Measurements from ENCODE around the gene PTPRJ.
A peak's percentile ranks its signal among the peaks of the same experiment; 100 is the strongest.

The PTPRJ gene

DNA sequence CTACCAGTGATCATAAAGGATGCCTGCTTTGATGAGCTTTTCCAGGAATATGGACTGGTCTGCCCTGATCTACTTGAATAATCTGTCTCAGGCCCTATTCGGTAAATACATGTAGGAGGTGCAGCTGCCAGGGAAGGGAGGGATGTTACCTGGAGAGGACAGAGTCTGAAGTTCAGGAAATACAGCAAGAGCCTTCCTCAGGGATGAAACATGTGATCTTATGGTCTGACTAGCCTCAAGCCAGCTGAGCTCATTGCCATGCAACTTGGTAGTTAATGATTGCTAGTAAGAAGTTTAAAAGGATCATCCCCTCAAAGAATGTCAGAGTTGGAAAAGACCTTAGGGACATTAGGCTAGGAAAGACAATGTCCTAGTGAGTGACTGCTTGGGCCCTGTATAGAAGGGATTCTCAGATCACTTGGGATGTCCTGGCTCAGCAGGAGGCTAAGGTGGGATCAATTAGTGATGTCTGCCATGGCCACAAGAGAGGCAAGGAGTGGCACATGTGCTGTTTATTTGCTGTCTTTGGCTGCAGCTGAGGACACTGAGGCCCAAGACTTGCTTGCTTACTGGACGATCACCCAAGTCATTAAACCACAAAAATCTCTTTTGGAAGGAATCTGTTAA lies 18.5 kb downstream of the PTPRJ start:
- Histone ChIP-seq H3K36me3 (ENCODE audit: control insufficient read depth, insufficient read depth, low read length, severe bottlenecking) (no peaks in the 10 kb centered on the region), H3K9me3 (ENCODE audit: control insufficient read depth, low read length) (no peaks in the 10 kb centered on the region), H3K9ac (ENCODE audit: low read length) (no peak overlapping the region), H3K27me3 (replicated peaks; ENCODE audit: control insufficient read depth, insufficient read depth, low read length) (no peaks in the 10 kb centered on the region), H3K4me3 (ENCODE audit: low read length) (no peak overlapping the region), H3K4me1 (ENCODE audit: control insufficient read depth, insufficient read depth, low read length) (peaks cover 13% of the 10 kb centered on the region)
- DNase-seq (ENCODE audit: low read depth): no peak

- H3K4me1 ChIP-seq (ENCODE audit: control insufficient read depth, insufficient read depth, low read length): peaks cover 27% of the 10 kb centered on the region
- DNase-seq (ENCODE audit: low read depth): no peak
- H3K9ac ChIP-seq (ENCODE audit: low read length): no peak overlapping the region
- H3K9me3 ChIP-seq (ENCODE audit: control insufficient read depth, low read length): no peaks in the 10 kb centered on the region
- H3K4me3 ChIP-seq (ENCODE audit: low read length): no peak overlapping the region
- H3K36me3 ChIP-seq (ENCODE audit: control insufficient read depth, insufficient read depth, low read length, severe bottlenecking): no peaks in the 10 kb centered on the region
- no peaks in the 10 kb centered on the region for H3K27me3 ChIP-seq (replicated peaks; ENCODE audit: control insufficient read depth, insufficient read depth, low read length)
Observed at GRCh38 chr11:48000432-48000831, 20.1 kb downstream of the PTPRJ start.

DNA sequence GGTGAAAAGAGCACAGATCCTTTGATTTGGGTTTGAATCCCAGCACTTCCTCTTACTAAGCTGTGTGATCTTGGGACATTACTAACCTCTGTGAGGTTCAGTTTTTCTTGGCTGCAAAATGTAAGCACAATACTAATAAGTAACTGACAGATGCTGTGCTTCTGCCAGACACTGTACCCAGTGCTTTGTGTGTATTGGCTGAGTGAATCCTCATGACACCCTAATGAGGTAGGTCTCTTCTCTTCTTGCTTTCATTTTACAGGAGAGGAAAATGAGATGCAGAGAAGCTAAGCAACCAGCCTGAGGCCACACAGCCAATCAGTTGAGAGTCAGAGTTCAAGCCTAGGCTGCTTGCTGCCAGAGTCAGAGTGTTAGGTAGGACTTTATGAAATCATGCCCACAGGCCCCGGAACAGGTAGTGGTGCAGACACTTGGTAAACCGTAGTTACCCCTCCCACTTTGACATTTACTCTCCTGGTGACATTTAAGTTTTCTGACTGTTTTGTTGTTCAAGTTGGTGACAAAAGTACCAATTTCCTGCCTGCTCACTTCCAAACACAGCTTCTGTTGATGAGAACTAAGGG lies 21.2 kb downstream of the PTPRJ start:
- no peaks in the 10 kb centered on the region for H3K36me3 ChIP-seq (ENCODE audit: control insufficient read depth, insufficient read depth, low read length, severe bottlenecking)
- H3K9ac ChIP-seq (ENCODE audit: low read length): no peak overlapping the region
- no peaks in the 10 kb centered on the region for H3K9me3 ChIP-seq (ENCODE audit: control insufficient read depth, low read length)
- DNase-seq (ENCODE audit: low read depth): peak; percentile 57
- H3K4me3 ChIP-seq (ENCODE audit: low read length): no peak overlapping the region
- H3K4me1 ChIP-seq (ENCODE audit: control insufficient read depth, insufficient read depth, low read length): peaks cover 38% of the 10 kb centered on the region
- H3K27me3 ChIP-seq (replicated peaks; ENCODE audit: control insufficient read depth, insufficient read depth, low read length): no peaks in the 10 kb centered on the region

DNA sequence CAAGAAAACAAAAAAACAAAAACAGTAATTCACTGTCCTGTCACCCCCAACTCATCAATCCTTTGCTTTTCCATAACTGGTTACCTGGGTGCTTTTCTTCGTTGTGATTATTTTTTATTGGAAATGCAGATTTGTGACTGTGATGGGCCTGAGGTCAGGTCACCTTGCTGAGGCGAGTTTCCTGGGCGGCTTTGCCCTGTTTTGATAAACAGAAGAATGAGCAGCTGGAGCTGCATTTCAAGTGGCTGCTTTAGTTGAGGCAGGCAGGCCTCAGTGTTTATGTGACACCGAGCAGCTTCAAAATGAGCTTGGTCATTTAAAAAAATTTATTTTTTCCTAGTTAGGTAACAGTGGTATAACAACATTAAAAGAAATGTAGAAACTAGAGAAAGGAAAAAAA lies 22.2 kb downstream of the PTPRJ start:
- H3K9ac ChIP-seq (ENCODE audit: low read length): no peak overlapping the region
- H3K27me3 ChIP-seq (replicated peaks; ENCODE audit: control insufficient read depth, insufficient read depth, low read length): no peaks in the 10 kb centered on the region
- no peaks in the 10 kb centered on the region for H3K36me3 ChIP-seq (ENCODE audit: control insufficient read depth, insufficient read depth, low read length, severe bottlenecking)
- no peak overlapping the region for H3K4me3 ChIP-seq (ENCODE audit: low read length)
- H3K4me1 ChIP-seq (ENCODE audit: control insufficient read depth, insufficient read depth, low read length): peaks cover 44% of the 10 kb centered on the region
- no peaks in the 10 kb centered on the region for H3K9me3 ChIP-seq (ENCODE audit: control insufficient read depth, low read length)
- DNase-seq (ENCODE audit: low read depth): no peak

DNA sequence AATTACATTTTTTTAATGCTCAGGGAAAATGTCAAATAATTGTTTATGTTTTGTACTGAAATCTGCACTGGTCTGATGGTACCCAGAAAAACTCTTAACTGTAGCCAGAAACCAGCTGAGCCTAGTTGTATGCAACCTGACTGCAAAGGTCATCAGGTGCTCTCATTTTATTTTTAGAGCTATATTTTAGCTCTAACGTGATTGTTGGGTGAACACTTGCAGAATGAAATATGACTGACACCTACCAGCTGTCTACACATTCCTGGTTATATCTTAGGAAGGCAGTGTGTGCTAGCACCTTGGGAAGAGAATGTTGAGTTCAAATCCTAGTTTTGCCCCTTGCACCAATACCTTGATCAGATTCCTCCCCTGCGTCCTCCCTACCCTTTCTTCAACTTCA lies 23.6 kb downstream of the PTPRJ start:
- Histone ChIP-seq H3K36me3 (ENCODE audit: control insufficient read depth, insufficient read depth, low read length, severe bottlenecking) (no peaks in the 10 kb centered on the region), H3K4me1 (ENCODE audit: control insufficient read depth, insufficient read depth, low read length) (peaks cover 47% of the 10 kb centered on the region), H3K9me3 (ENCODE audit: control insufficient read depth, low read length) (no peaks in the 10 kb centered on the region), H3K27me3 (replicated peaks; ENCODE audit: control insufficient read depth, insufficient read depth, low read length) (no peaks in the 10 kb centered on the region), H3K4me3 (ENCODE audit: low read length) (no peak overlapping the region), H3K9ac (ENCODE audit: low read length) (no peak overlapping the region)
- no peak for DNase-seq (ENCODE audit: low read depth)

GRCh38 chr11:48004456-48004855 lies 24.1 kb downstream of the PTPRJ start:
- Histone ChIP-seq H3K4me1 (ENCODE audit: control insufficient read depth, insufficient read depth, low read length) (peaks cover 44% of the 10 kb centered on the region), H3K9ac (ENCODE audit: low read length) (no peak overlapping the region), H3K27me3 (replicated peaks; ENCODE audit: control insufficient read depth, insufficient read depth, low read length) (no peaks in the 10 kb centered on the region), H3K4me3 (ENCODE audit: low read length) (no peak overlapping the region), H3K36me3 (ENCODE audit: control insufficient read depth, insufficient read depth, low read length, severe bottlenecking) (no peaks in the 10 kb centered on the region), H3K9me3 (ENCODE audit: control insufficient read depth, low read length) (no peaks in the 10 kb centered on the region)
- no peak for DNase-seq (ENCODE audit: low read depth)

GRCh38 chr11:48005136-48005535 lies 24.8 kb downstream of the PTPRJ start:
- no peaks in the 10 kb centered on the region for H3K36me3 ChIP-seq (ENCODE audit: control insufficient read depth, insufficient read depth, low read length, severe bottlenecking)
- no peaks in the 10 kb centered on the region for H3K27me3 ChIP-seq (replicated peaks; ENCODE audit: control insufficient read depth, insufficient read depth, low read length)
- no peak overlapping the region for H3K4me3 ChIP-seq (ENCODE audit: low read length)
- peaks cover 44% of the 10 kb centered on the region for H3K4me1 ChIP-seq (ENCODE audit: control insufficient read depth, insufficient read depth, low read length)
- no peak overlapping the region for H3K9ac ChIP-seq (ENCODE audit: low read length)
- DNase-seq (ENCODE audit: low read depth): peak; percentile 62
- H3K9me3 ChIP-seq (ENCODE audit: control insufficient read depth, low read length): no peaks in the 10 kb centered on the region

GRCh38 chr11:48005831-48006270 lies 25.5 kb downstream of the PTPRJ start:
- no peak overlapping the region for H3K4me3 ChIP-seq (ENCODE audit: low read length)
- no peak for DNase-seq (ENCODE audit: low read depth)
- no peaks in the 10 kb centered on the region for H3K9me3 ChIP-seq (ENCODE audit: control insufficient read depth, low read length)
- peaks cover 44% of the 10 kb centered on the region for H3K4me1 ChIP-seq (ENCODE audit: control insufficient read depth, insufficient read depth, low read length)
- H3K9ac ChIP-seq (ENCODE audit: low read length): no peak overlapping the region
- H3K27me3 ChIP-seq (replicated peaks; ENCODE audit: control insufficient read depth, insufficient read depth, low read length): no peaks in the 10 kb centered on the region
- H3K36me3 ChIP-seq (ENCODE audit: control insufficient read depth, insufficient read depth, low read length, severe bottlenecking): no peaks in the 10 kb centered on the region

GRCh38 chr11:48006301-48006992 lies 26.1 kb downstream of the PTPRJ start:
- H3K36me3 ChIP-seq (ENCODE audit: control insufficient read depth, insufficient read depth, low read length, severe bottlenecking): no peaks in the 10 kb centered on the region
- H3K4me1 ChIP-seq (ENCODE audit: control insufficient read depth, insufficient read depth, low read length): peaks cover 39% of the 10 kb centered on the region
- peak; percentile 62 for DNase-seq (ENCODE audit: low read depth)
- H3K4me3 ChIP-seq (ENCODE audit: low read length): no peak overlapping the region
- H3K9ac ChIP-seq (ENCODE audit: low read length): peak overlapping the region; percentile 3
- H3K9me3 ChIP-seq (ENCODE audit: control insufficient read depth, low read length): no peaks in the 10 kb centered on the region
- H3K27me3 ChIP-seq (replicated peaks; ENCODE audit: control insufficient read depth, insufficient read depth, low read length): no peaks in the 10 kb centered on the region

DNA sequence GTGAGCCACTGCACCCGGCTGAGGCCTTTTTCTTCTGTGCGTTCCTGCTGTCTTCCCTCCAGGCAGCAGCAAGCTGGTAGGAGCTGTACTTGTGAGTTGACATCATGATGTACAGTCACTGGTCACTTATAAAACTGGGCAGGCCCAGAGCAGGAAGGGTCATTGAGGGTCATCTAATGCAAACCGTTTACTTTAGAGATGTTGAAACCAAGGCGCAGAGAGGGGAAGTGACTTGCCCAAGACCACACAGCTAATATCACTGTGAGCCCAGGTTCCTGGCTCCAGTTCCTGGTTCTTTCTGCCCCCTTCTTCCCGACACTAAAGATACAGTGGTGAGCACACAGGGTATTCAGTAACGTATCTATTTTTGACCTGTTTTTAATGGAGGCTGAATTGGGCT lies 27.3 kb downstream of the PTPRJ start:
- H3K36me3 ChIP-seq (ENCODE audit: control insufficient read depth, insufficient read depth, low read length, severe bottlenecking): no peaks in the 10 kb centered on the region
- H3K9me3 ChIP-seq (ENCODE audit: control insufficient read depth, low read length): no peaks in the 10 kb centered on the region
- DNase-seq (ENCODE audit: low read depth): no peak
- H3K9ac ChIP-seq (ENCODE audit: low read length): no peak overlapping the region
- H3K4me1 ChIP-seq (ENCODE audit: control insufficient read depth, insufficient read depth, low read length): peaks cover 35% of the 10 kb centered on the region
- H3K4me3 ChIP-seq (ENCODE audit: low read length): no peak overlapping the region
- no peaks in the 10 kb centered on the region for H3K27me3 ChIP-seq (replicated peaks; ENCODE audit: control insufficient read depth, insufficient read depth, low read length)

- no peaks in the 10 kb centered on the region for H3K27me3 ChIP-seq (replicated peaks; ENCODE audit: control insufficient read depth, insufficient read depth, low read length)
- DNase-seq (ENCODE audit: low read depth): no peak
- no peaks in the 10 kb centered on the region for H3K36me3 ChIP-seq (ENCODE audit: control insufficient read depth, insufficient read depth, low read length, severe bottlenecking)
- no peak overlapping the region for H3K4me3 ChIP-seq (ENCODE audit: low read length)
- peaks cover 35% of the 10 kb centered on the region for H3K4me1 ChIP-seq (ENCODE audit: control insufficient read depth, insufficient read depth, low read length)
- H3K9ac ChIP-seq (ENCODE audit: low read length): no peak overlapping the region
- H3K9me3 ChIP-seq (ENCODE audit: control insufficient read depth, low read length): no peaks in the 10 kb centered on the region
Observed at GRCh38 chr11:48008951-48009270, 28.6 kb downstream of the PTPRJ start.

Data from adipocyte (in vitro differentiated cells).